Measurements from ENCODE around the gene MECP2.
A peak's percentile ranks its signal among the peaks of the same experiment; 100 is the strongest.

MECP2 gene

DNA sequence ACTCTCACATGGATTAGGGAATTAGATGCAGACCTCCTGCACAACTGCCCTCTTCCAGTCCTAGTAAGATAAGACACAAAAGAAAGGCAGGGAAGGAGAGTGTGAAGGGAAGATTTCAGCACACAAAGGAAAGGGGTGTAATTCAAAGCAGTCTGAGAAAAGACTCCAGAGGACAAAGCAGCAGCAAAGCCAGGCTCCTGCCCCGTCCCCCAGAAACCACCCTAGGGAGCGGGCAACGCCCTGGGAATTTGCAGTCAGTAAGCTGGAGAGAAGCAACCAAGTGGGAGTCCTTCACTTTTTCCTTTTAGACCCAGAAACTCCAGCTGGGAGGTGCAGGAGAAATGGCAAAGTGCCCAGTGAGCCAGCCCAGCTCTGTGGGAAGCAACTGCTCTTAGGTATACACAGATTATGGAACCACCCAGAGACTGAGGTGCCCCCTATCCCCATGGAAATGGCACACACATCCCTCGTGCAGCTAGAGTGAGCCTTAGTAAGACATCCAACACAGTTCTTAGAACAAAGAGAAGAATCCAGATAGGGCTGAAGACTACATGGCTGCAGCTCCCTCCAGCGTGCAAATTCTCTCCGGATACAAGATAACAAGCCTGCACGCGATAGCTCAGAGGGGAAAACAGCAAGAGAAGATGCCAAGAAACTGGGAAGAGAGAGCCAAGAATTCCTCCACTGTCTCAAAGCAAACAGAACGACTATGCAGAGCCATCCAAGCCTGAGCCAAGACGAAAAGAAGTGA is 51.3 kb downstream of the MECP2 start:
- TF ChIP-seq CTCF (IDR thresholded peaks at IDR 0.05; ENCODE audit: poor library complexity, severe bottlenecking), result no peak
- DNase-seq (ENCODE audit: low spot score), result no peak
- Histone ChIP-seq H3K36me3 (ENCODE audit: low read depth) (peaks cover 10% of the 10 kb centered on the region; the same call in 1 of the 2 replicates), H3K27me3 (ENCODE audit: insufficient read depth, poor library complexity, severe bottlenecking) (no peaks in the 10 kb centered on the region), H3K4me3 (ENCODE audit: severe bottlenecking) (no peak overlapping the region), H3K27ac (ENCODE audit: poor library complexity, severe bottlenecking) (no peak overlapping the region), H3K9me3 (ENCODE audit: severe bottlenecking) (no peaks in the 10 kb centered on the region), H3K4me1 (ENCODE audit: insufficient read depth, poor library complexity, severe bottlenecking) (peaks cover 16% of the 10 kb centered on the region)
- no peak for ATAC-seq (ENCODE audit: low read depth)

- ATAC-seq (ENCODE audit: low read depth), result no peak
- peak overlapping the region; percentile 78 for H3K27ac ChIP-seq (ENCODE audit: poor library complexity, severe bottlenecking)
- H3K4me1 ChIP-seq (ENCODE audit: insufficient read depth, poor library complexity, severe bottlenecking), result peaks cover 33% of the 10 kb centered on the region
- no peaks in the 10 kb centered on the region for H3K27me3 ChIP-seq (ENCODE audit: insufficient read depth, poor library complexity, severe bottlenecking)
- H3K36me3 ChIP-seq (ENCODE audit: low read depth), result peaks cover 7% of the 10 kb centered on the region; the same call in 1 of the 2 replicates
- TF ChIP-seq CTCF (IDR thresholded peaks at IDR 0.05; ENCODE audit: poor library complexity, severe bottlenecking), result no peak
- DNase-seq (ENCODE audit: low spot score), result no peak
- H3K4me3 ChIP-seq (ENCODE audit: severe bottlenecking), result no peak overlapping the region
- no peaks in the 10 kb centered on the region for H3K9me3 ChIP-seq (ENCODE audit: severe bottlenecking)
Observed at GRCh38 chrX:154044091-154044490, 53.4 kb downstream of the MECP2 start.

DNA sequence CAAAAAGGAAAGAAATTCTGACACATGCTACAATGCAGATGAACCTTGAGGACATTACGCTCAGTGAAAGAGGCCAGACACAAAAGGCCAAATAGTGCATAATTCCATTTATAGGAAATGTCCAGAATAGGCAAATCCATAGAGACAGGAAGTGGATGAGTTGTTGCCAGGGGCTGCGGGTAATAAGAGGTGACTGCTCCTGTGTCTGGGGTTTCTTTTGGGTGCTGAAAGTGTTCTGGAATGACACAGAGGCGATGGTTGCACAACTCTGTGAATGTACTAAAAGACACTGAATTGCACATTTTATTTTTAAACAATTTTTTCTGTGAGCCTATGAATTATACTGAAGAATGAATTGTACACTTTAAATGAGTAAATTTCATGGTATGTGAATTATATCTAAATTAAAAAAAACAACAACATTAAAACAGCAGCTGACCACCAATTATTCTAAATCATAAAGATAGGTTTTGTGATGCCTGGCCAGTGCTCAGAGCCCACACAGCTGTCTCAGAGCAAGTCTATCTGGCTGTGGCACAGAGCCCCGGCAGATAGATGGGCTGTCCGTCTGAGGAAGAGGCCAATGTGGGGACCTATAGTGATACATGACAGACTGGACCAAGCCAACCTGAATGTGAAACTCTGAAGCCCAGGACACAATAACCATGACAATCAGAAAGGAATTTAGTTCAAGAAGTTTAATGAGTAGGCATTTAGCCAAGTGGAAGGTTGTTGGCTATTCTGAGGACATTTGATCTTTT is 54.3 kb downstream of the MECP2 start:
- Histone ChIP-seq H3K27ac (ENCODE audit: poor library complexity, severe bottlenecking) (peak overlapping the region; percentile 78), H3K27me3 (ENCODE audit: insufficient read depth, poor library complexity, severe bottlenecking) (no peaks in the 10 kb centered on the region), H3K4me3 (ENCODE audit: severe bottlenecking) (no peak overlapping the region), H3K4me1 (ENCODE audit: insufficient read depth, poor library complexity, severe bottlenecking) (peaks cover 33% of the 10 kb centered on the region), H3K9me3 (ENCODE audit: severe bottlenecking) (no peaks in the 10 kb centered on the region), H3K36me3 (ENCODE audit: low read depth) (peaks cover 7% of the 10 kb centered on the region; the same call in 1 of the 2 replicates)
- no peak for TF ChIP-seq CTCF (IDR thresholded peaks at IDR 0.05; ENCODE audit: poor library complexity, severe bottlenecking)
- DNase-seq (ENCODE audit: low spot score) (no peak), ATAC-seq (ENCODE audit: low read depth) (peak; percentile 48; the same call in 2 of the 3 replicates)

DNA sequence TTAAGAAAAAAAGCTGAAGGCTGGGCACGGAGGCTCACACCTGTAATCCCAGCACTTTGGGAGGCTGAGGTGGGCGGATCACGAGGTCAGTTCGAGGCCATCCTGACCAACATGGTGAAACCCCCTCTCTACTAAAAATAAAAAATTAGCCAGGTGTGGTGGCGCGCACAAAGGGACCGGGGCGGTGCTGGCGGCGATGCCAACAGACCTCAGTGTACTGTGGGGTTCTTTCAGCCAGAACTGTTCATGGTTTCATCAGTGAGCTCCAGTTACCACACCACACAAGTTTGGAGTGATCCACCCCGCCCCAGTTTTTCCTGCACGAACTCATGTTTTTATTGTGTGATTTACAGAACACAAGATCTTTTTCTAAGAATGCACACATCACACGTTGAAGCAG is 56.7 kb downstream of the MECP2 start:
- Histone ChIP-seq H3K4me1 (ENCODE audit: insufficient read depth, poor library complexity, severe bottlenecking) (peaks cover 33% of the 10 kb centered on the region), H3K36me3 (ENCODE audit: low read depth) (no peaks in the 10 kb centered on the region), H3K27me3 (ENCODE audit: insufficient read depth, poor library complexity, severe bottlenecking) (no peaks in the 10 kb centered on the region), H3K27ac (ENCODE audit: poor library complexity, severe bottlenecking) (peak overlapping the region; percentile 78), H3K9me3 (ENCODE audit: severe bottlenecking) (no peaks in the 10 kb centered on the region), H3K4me3 (ENCODE audit: severe bottlenecking) (no peak overlapping the region)
- no peak for TF ChIP-seq CTCF (IDR thresholded peaks at IDR 0.05; ENCODE audit: poor library complexity, severe bottlenecking)
- DNase-seq (ENCODE audit: low spot score) (no peak), ATAC-seq (ENCODE audit: low read depth) (no peak)

All from RWPE2 (cell line).